Measurements from ENCODE around the gene SPTLC3. TPM values are rescaled to one million over a fixed set of nuclear protein-coding genes. Genes with fewer than 3 reads are reported as not detected.

Gene SPTLC3
- total RNA-seq, 1 donor from 2014 or later, result 1.2 TPM

- TF ChIP-seq, protein P1, sequence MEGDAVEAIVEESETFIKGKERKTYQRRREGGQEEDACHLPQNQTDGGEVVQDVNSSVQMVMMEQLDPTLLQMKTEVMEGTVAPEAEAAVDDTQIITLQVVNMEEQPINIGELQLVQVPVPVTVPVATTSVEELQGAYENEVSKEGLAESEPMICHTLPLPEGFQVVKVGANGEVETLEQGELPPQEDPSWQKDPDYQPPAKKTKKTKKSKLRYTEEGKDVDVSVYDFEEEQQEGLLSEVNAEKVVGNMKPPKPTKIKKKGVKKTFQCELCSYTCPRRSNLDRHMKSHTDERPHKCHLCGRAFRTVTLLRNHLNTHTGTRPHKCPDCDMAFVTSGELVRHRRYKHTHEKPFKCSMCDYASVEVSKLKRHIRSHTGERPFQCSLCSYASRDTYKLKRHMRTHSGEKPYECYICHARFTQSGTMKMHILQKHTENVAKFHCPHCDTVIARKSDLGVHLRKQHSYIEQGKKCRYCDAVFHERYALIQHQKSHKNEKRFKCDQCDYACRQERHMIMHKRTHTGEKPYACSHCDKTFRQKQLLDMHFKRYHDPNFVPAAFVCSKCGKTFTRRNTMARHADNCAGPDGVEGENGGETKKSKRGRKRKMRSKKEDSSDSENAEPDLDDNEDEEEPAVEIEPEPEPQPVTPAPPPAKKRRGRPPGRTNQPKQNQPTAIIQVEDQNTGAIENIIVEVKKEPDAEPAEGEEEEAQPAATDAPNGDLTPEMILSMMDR (IDR thresholded peaks at IDR 0.05; ENCODE audit: insufficient read depth, low read length, poor library complexity, severe bottlenecking), result no peak
- no peaks in the 10 kb centered on the region for H3K36me3 ChIP-seq (ENCODE audit: control insufficient read depth, insufficient read depth, low read length)
- H3K27me3 ChIP-seq (ENCODE audit: control insufficient read depth, insufficient read depth, low read length), result no peaks in the 10 kb centered on the region
- no peak overlapping the region for H3K4me3 ChIP-seq (ENCODE audit: low read depth, low read length)
- no peak for DNase-seq (ENCODE audit: low read depth)
These were observed 26.7 kb upstream of the SPTLC3 start for GRCh38 chr20:12982098-12982497.

GRCh38 chr20:12984069-12984765, 24.6 kb upstream of the SPTLC3 start:
- no peaks in the 10 kb centered on the region for H3K36me3 ChIP-seq (ENCODE audit: control insufficient read depth, insufficient read depth, low read length)
- TF ChIP-seq, protein P1 (IDR thresholded peaks at IDR 0.05; ENCODE audit: insufficient read depth, low read length, poor library complexity, severe bottlenecking), result no peak
- no peaks in the 10 kb centered on the region for H3K27me3 ChIP-seq (ENCODE audit: control insufficient read depth, insufficient read depth, low read length)
- H3K4me3 ChIP-seq (ENCODE audit: low read depth, low read length), result no peak overlapping the region
- DNase-seq (ENCODE audit: low read depth), result no peak

- no peak for DNase-seq (ENCODE audit: low read depth)
- H3K27me3 ChIP-seq (ENCODE audit: control insufficient read depth, insufficient read depth, low read length), result no peaks in the 10 kb centered on the region
- H3K36me3 ChIP-seq (ENCODE audit: control insufficient read depth, insufficient read depth, low read length), result no peaks in the 10 kb centered on the region
- no peak overlapping the region for H3K4me3 ChIP-seq (ENCODE audit: low read depth, low read length)
- TF ChIP-seq, protein P1 (IDR thresholded peaks at IDR 0.05; ENCODE audit: insufficient read depth, low read length, poor library complexity, severe bottlenecking), result no peak
These were observed 23.9 kb upstream of the SPTLC3 start for GRCh38 chr20:12984863-12985262.

GRCh38 chr20:12987261-12987660, 21.5 kb upstream of the SPTLC3 start:
- DNase-seq (ENCODE audit: low read depth), result no peak
- H3K4me3 ChIP-seq (ENCODE audit: low read depth, low read length), result no peak overlapping the region
- TF ChIP-seq, protein P1 (IDR thresholded peaks at IDR 0.05; ENCODE audit: insufficient read depth, low read length, poor library complexity, severe bottlenecking), result no peak
- no peaks in the 10 kb centered on the region for H3K36me3 ChIP-seq (ENCODE audit: control insufficient read depth, insufficient read depth, low read length)
- H3K27me3 ChIP-seq (ENCODE audit: control insufficient read depth, insufficient read depth, low read length), result no peaks in the 10 kb centered on the region

- H3K27me3 ChIP-seq (ENCODE audit: control insufficient read depth, insufficient read depth, low read length), result no peaks in the 10 kb centered on the region
- no peak for DNase-seq (ENCODE audit: low read depth)
- TF ChIP-seq, protein P1 (IDR thresholded peaks at IDR 0.05; ENCODE audit: insufficient read depth, low read length, poor library complexity, severe bottlenecking), result no peak
- H3K4me3 ChIP-seq (ENCODE audit: low read depth, low read length), result no peak overlapping the region
- no peaks in the 10 kb centered on the region for H3K36me3 ChIP-seq (ENCODE audit: control insufficient read depth, insufficient read depth, low read length)
These were observed 19.1 kb upstream of the SPTLC3 start for GRCh38 chr20:12989586-12990115.

Data from kidney epithelial cell (primary cell).